Activated CD8-positive, alpha-beta memory T cell treated with anti-CD3 and anti-CD28 coated beads for 1 hour (primary cell): ENCODE results near the gene KSR1.

Source experiments
- DNase-seq, 2 donors: peaks; one replicate each; pipeline ENCODE4 v3.0.0-alpha.2; 2020; ENCODE audit warnings: low read depth in 1 of 2; ENCODE audit errors: extremely low read depth in 1 of 2

Gene KSR1

GRCh38 chr17:27547301-27547683 is 91.0 kb downstream of the KSR1 start:
- no peak for DNase-seq

GRCh38 chr17:27548369-27548768 is 92.1 kb downstream of the KSR1 start:
- no peak for DNase-seq

- DNase-seq = no peak
Measured at GRCh38 chr17:27549251-27549893, 93.1 kb downstream of the KSR1 start.

- DNase-seq = no peak
Measured at GRCh38 chr17:27550291-27550930, 94.2 kb downstream of the KSR1 start.

- no peak for DNase-seq
Measured at GRCh38 chr17:27550974-27551505, 94.8 kb downstream of the KSR1 start.

GRCh38 chr17:27551701-27552248 is 95.5 kb downstream of the KSR1 start:
- DNase-seq = no peak

GRCh38 chr17:27552276-27552732 is 96.1 kb downstream of the KSR1 start:
- DNase-seq = no peak

GRCh38 chr17:27553019-27553511 is 96.8 kb downstream of the KSR1 start:
- DNase-seq = no peak

- DNase-seq = no peak
Measured at GRCh38 chr17:27554152-27554551, 97.9 kb downstream of the KSR1 start.

GRCh38 chr17:27554911-27555310 is 98.7 kb downstream of the KSR1 start:
- DNase-seq = no peak

GRCh38 chr17:27555339-27555738 is 99.1 kb downstream of the KSR1 start:
- DNase-seq = no peak

GRCh38 chr17:27558341-27558740 is 102.1 kb downstream of the KSR1 start:
- no peak for DNase-seq

- no peak for DNase-seq
Measured at GRCh38 chr17:27558842-27559505, 102.7 kb downstream of the KSR1 start.

- no peak for DNase-seq
Measured at GRCh38 chr17:27559506-27560481, 103.5 kb downstream of the KSR1 start.

GRCh38 chr17:27560668-27561067 is 104.4 kb downstream of the KSR1 start:
- DNase-seq = no peak

- no peak for DNase-seq
Measured at GRCh38 chr17:27562777-27563455, 106.7 kb downstream of the KSR1 start.

GRCh38 chr17:27563532-27563931 is 107.3 kb downstream of the KSR1 start:
- no peak for DNase-seq

GRCh38 chr17:27564463-27564862 is 108.2 kb downstream of the KSR1 start:
- DNase-seq = no peak

GRCh38 chr17:27565874-27566670 is 109.8 kb downstream of the KSR1 start:
- DNase-seq = no peak
